Activated CD4-positive, alpha-beta T cell treated with anti-CD3 and anti-CD28 coated beads, Interleukin-2, Interleukin-4, amounts not matched to agents 100 ng/mL and 50 ng/mL, durations not matched to agents 16 hours and 8 hours (primary cell): Measurements from ENCODE around the gene DTYMK.

Experiments
- DNase-seq: peaks from one replicate; pipeline ENCODE4 v3.0.0-alpha.2; 2020; ENCODE audit warnings: low spot score

DTYMK gene

GRCh38 chr2:241649404-241649803, 37.2 kb downstream of the DTYMK start:
- DNase-seq: no peak

- DNase-seq: no peak
Observed at GRCh38 chr2:241648453-241648852, 38.2 kb downstream of the DTYMK start.

GRCh38 chr2:241645915-241646645, 40.5 kb downstream of the DTYMK start:
- no peak for DNase-seq

- DNase-seq: no peak
Observed at GRCh38 chr2:241645056-241645914, 41.3 kb downstream of the DTYMK start.

- no peak for DNase-seq
Observed at GRCh38 chr2:241641631-241642030, 45.0 kb downstream of the DTYMK start.

GRCh38 chr2:241640165-241640795, 46.3 kb downstream of the DTYMK start:
- DNase-seq: no peak

- no peak for DNase-seq
Observed at GRCh38 chr2:241639385-241639784, 47.2 kb downstream of the DTYMK start.

- no peak for DNase-seq
Observed at GRCh38 chr2:241638940-241639339, 47.7 kb downstream of the DTYMK start.

GRCh38 chr2:241637795-241638660, 48.6 kb downstream of the DTYMK start:
- DNase-seq: no peak

GRCh38 chr2:241637018-241637794, 49.4 kb downstream of the DTYMK start, which contains the start of the genes ATG4B and THAP4:
TSS of gene ATG4B (plus strand) at chr2:241637693. CDS start at chr2:241637715, 22 bp downstream.
TSS of gene THAP4 (minus strand) at chr2:241637158. CDS start at chr2:241637017, 141 bp downstream.
- DNase-seq: peak; percentile 80

GRCh38 chr2:241636182-241637017, 50.2 kb downstream of the DTYMK start:
- DNase-seq: peak; percentile 31

GRCh38 chr2:241635756-241636155, 50.9 kb downstream of the DTYMK start:
- DNase-seq: no peak

- no peak for DNase-seq
Observed at GRCh38 chr2:241633561-241633960, 53.1 kb downstream of the DTYMK start.

GRCh38 chr2:241632478-241633325, 53.9 kb downstream of the DTYMK start:
- no peak for DNase-seq

- no peak for DNase-seq
Observed at GRCh38 chr2:241629762-241630435, 56.7 kb downstream of the DTYMK start.

- no peak for DNase-seq
Observed at GRCh38 chr2:241627675-241628074, 58.9 kb downstream of the DTYMK start.
